Activated CD8-positive, alpha-beta memory T cell treated with anti-CD3 and anti-CD28 coated beads for 36 hours (primary cell): Measurements from ENCODE around the gene GBP3. TPM values are rescaled to one million over a fixed set of nuclear protein-coding genes. Genes with fewer than 3 reads are reported as not detected.

Experiments
- total RNA-seq, 2 experiments: library from RNA; stranded (reverse); gene quantifications; one replicate each; pipeline ENCODE4 v1.2.3, GENCODE V29; 2021

Gene GBP3
- total RNA-seq, 2 experiments from 2014 or later, result 9.4 to 9.8 TPM

Other genes starting within 250 kb of the GBP3 start
- gene GTF2B, start 131.3 kb downstream of the GBP3 start, total RNA-seq, result 10 to 100 TPM; 37.8 to 39.9 TPM
- 10 to 100 TPM; 63.1 to 64.6 TPM for gene KYAT3, start 30.2 kb downstream of the GBP3 start, total RNA-seq
- 10 to 100 TPM; 30.7 to 31.5 TPM for gene RBMXL1, start 30.2 kb downstream of the GBP3 start, total RNA-seq
- gene GBP1, start 42.3 kb upstream of the GBP3 start, total RNA-seq, result 10 to 100 TPM; 59.6 to 61.6 TPM
- 100 to 1,000 TPM; 194 to 197 TPM for gene GBP2, start 103.2 kb upstream of the GBP3 start, total RNA-seq
- under 1 TPM in 1 of 2 experiments, not detected in 1; 0.08 TPM for gene GBP7, start 153.1 kb upstream of the GBP3 start, total RNA-seq
- gene GBP4, start 176.1 kb upstream of the GBP3 start, total RNA-seq, result 10 to 100 TPM; 24.4 to 31.4 TPM
- 10 to 100 TPM; 97.0 to 99.1 TPM for gene GBP5, start 250.0 kb upstream of the GBP3 start, total RNA-seq